Activated T-cell treated with anti-CD3 and anti-CD28 coated beads, Interleukin-2, amount 50 U/mL, for 4 hours (primary cell): ENCODE measurements around the gene NDUFV2. TPM values are rescaled to one million over a fixed set of nuclear protein-coding genes. Genes with fewer than 3 reads are reported as not detected.
"Not testable (repeated sequence)": the region's sequence is repeated elsewhere in the genome, so short reads cannot be mapped to it uniquely, and the experiment has no call there.

Experiments
- ATAC-seq, 2 donors: fragments of 200-7000 bp; cut with Tn5 transposase; one replicate each; pipeline ENCODE4 v1.10.0; 2021
- DNase-seq: peaks from one replicate; pipeline ENCODE4 v3.0.0-alpha.2; 2020
- H3K27me3 Mint-ChIP-seq: one replicate; pipeline ENCODE4 v1.8.0; 2021; ENCODE audit warnings: low read depth, mixed read lengths
- H3K36me3 Mint-ChIP-seq: one replicate; pipeline ENCODE4 v1.8.0; 2022; ENCODE audit warnings: mixed read lengths; ENCODE audit not compliant: insufficient read depth
- H3K4me1 Mint-ChIP-seq: one replicate; pipeline ENCODE4 v1.8.0; 2021; ENCODE audit warnings: low read depth, mixed read lengths
- H3K4me3 Mint-ChIP-seq: one replicate; pipeline ENCODE4 v1.8.0; 2021; ENCODE audit warnings: mild to moderate bottlenecking, moderate library complexity, mixed read lengths
- H3K9me3 Mint-ChIP-seq: one replicate; pipeline ENCODE4 v1.8.0; 2021; ENCODE audit warnings: mixed read lengths
- total RNA-seq, 3 donors: library from RNA; stranded (reverse); gene quantifications; one replicate each; pipeline ENCODE4 v1.2.1, GENCODE V29; 2021

The NDUFV2 gene
- total RNA-seq, 3 donors from 2014 or later = 254 to 279 (median 265) TPM

GRCh38 chr18:9139400-9140039 is 37.0 kb downstream of the NDUFV2 start:
- Mint-ChIP-seq H3K27me3 (no peaks in the 10 kb centered on the region), H3K4me3 (peak overlapping the region; percentile 89), H3K9me3 (no peaks in the 10 kb centered on the region), H3K36me3 (peaks cover 20% of the 10 kb centered on the region), H3K4me1 (peaks cover 67% of the 10 kb centered on the region)
- DNase-seq (no peak), ATAC-seq (no peak)

GRCh38 chr18:9140381-9140780 is 37.9 kb downstream of the NDUFV2 start:
- no peak for ATAC-seq
- Mint-ChIP-seq H3K4me3 (peak overlapping the region; percentile 89), H3K9me3 (no peaks in the 10 kb centered on the region), H3K4me1 (peaks cover 68% of the 10 kb centered on the region), H3K36me3 (peaks cover 18% of the 10 kb centered on the region), H3K27me3 (no peaks in the 10 kb centered on the region)
- no peak for DNase-seq

- ATAC-seq (no peak), DNase-seq (no peak)
- Mint-ChIP-seq H3K4me1 (peaks cover 69% of the 10 kb centered on the region), H3K4me3 (peak overlapping the region; percentile 89), H3K36me3 (peaks cover 18% of the 10 kb centered on the region), H3K9me3 (no peaks in the 10 kb centered on the region), H3K27me3 (no peaks in the 10 kb centered on the region)
Observed at GRCh38 chr18:9140984-9141383, 38.5 kb downstream of the NDUFV2 start.

- peaks cover 81% of the 10 kb centered on the region for H3K4me1 Mint-ChIP-seq
- no peaks in the 10 kb centered on the region for H3K27me3 Mint-ChIP-seq
- DNase-seq (no peak), ATAC-seq (no peak)
- H3K9me3 Mint-ChIP-seq = no peaks in the 10 kb centered on the region
- H3K4me3 Mint-ChIP-seq = no peak overlapping the region
- peaks cover 11% of the 10 kb centered on the region for H3K36me3 Mint-ChIP-seq
Observed at GRCh38 chr18:9146224-9146623, 43.7 kb downstream of the NDUFV2 start.

DNA sequence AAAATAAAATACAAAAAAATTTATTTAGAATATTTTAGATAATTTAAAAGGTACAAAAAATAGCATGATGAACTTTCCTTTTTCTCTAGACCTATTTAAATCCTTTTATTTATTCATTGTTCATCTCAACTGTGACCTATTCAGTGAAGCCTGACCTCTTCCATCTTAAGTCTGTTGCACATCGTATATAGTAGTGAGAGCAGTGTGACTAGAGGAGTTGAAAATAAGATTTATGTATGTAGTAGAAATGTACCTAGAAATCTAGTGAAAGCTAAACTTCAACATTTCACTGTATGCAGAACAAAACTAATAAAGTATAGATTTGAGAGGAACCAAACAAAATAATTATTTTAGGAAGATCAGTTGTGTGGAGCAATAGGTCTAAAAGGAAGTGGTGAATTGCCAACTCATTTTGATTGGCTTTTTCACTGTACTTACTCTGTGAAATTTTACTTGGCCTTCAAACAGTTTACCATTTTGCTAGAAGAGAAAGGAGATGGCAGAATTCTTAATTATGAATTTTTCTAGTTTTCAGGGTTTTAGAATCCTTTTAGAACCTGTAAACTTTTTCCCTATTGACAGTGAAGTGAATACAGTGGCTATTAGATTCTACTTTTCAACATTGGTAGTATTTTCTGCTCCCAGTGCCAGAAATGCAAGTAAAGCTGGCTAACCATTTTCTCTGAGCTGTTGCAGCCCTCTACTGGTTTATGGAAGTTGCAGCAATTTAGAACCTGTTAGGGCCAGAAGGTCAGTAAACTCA is 45.1 kb downstream of the NDUFV2 start:
- Mint-ChIP-seq H3K4me3 (peak overlapping the region; percentile 39), H3K36me3 (peaks cover 8% of the 10 kb centered on the region), H3K9me3 (no peaks in the 10 kb centered on the region), H3K4me1 (peaks cover 80% of the 10 kb centered on the region), H3K27me3 (no peaks in the 10 kb centered on the region)
- DNase-seq (no peak), ATAC-seq (peak; percentile 46 to 57)

GRCh38 chr18:9148203-9148552 is 45.7 kb downstream of the NDUFV2 start:
- H3K4me3 Mint-ChIP-seq = no peak overlapping the region
- peaks cover 82% of the 10 kb centered on the region for H3K4me1 Mint-ChIP-seq
- peaks cover 7% of the 10 kb centered on the region for H3K36me3 Mint-ChIP-seq
- no peaks in the 10 kb centered on the region for H3K9me3 Mint-ChIP-seq
- H3K27me3 Mint-ChIP-seq = no peaks in the 10 kb centered on the region
- ATAC-seq (no peak), DNase-seq (no peak)

DNA sequence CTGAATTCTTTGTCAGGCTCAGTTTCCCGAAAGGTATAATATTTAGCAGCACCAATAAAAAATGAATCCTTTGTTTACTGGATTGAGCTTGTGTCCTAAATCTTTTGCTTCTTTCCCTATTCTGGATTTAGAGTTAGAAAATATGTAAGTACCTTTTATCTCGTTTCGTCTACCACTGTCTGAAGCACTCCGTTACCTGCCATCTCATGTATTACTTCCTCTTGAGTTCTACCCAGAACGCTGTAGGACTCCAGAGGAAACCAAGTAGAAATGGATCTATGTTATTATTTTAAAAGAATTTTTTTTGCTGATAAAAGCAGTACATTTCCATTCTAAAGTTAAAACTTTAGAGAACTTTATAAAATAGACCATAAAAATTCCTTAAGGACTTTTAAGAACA is 47.6 kb downstream of the NDUFV2 start:
- Mint-ChIP-seq H3K4me1 (peaks cover 86% of the 10 kb centered on the region), H3K9me3 (no peaks in the 10 kb centered on the region), H3K36me3 (peaks cover 7% of the 10 kb centered on the region), H3K4me3 (no peak overlapping the region), H3K27me3 (no peaks in the 10 kb centered on the region)
- ATAC-seq (no peak), DNase-seq (no peak)

DNA sequence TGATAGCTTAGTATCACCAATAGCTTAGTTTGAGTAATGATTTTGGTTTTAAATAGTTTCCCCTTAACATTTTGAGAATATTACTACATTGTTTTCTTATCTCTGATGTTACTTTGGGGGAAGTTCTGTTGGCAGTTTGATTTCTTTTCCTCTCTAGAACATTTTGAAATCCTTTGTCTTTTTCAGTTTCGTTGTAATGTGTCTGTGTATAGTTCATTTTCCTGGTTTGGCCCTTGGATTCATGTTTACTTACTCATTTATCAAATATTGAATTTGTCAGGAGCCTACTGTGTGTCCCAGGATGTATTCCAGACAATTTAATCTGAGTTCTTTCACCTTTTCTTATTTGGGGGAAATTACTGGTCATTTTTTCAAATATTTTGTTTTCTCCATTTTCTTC is 50.8 kb downstream of the NDUFV2 start:
- Mint-ChIP-seq H3K27me3 (no peaks in the 10 kb centered on the region), H3K9me3 (peaks cover 4% of the 10 kb centered on the region), H3K36me3 (peaks cover 13% of the 10 kb centered on the region), H3K4me1 (peaks cover 86% of the 10 kb centered on the region), H3K4me3 (no peak overlapping the region)
- DNase-seq (no peak), ATAC-seq (no peak)

GRCh38 chr18:9156604-9157249 is 54.2 kb downstream of the NDUFV2 start:
- Mint-ChIP-seq H3K9me3 (peaks cover 4% of the 10 kb centered on the region), H3K27me3 (no peaks in the 10 kb centered on the region), H3K4me1 (peaks cover 76% of the 10 kb centered on the region), H3K4me3 (no peak overlapping the region), H3K36me3 (peaks cover 21% of the 10 kb centered on the region)
- ATAC-seq (peak; percentile 76 to 85), DNase-seq (no peak)

GRCh38 chr18:9157806-9158205 is 55.3 kb downstream of the NDUFV2 start:
- Mint-ChIP-seq H3K36me3 (peaks cover 30% of the 10 kb centered on the region), H3K27me3 (no peaks in the 10 kb centered on the region), H3K4me3 (peak overlapping the region; percentile 4), H3K9me3 (peaks cover 12% of the 10 kb centered on the region), H3K4me1 (peaks cover 73% of the 10 kb centered on the region)
- ATAC-seq (no peak), DNase-seq (no peak)

GRCh38 chr18:9160014-9160413 is 57.5 kb downstream of the NDUFV2 start:
- Mint-ChIP-seq H3K4me1 (peaks cover 66% of the 10 kb centered on the region), H3K9me3 (peaks cover 27% of the 10 kb centered on the region), H3K27me3 (no peaks in the 10 kb centered on the region), H3K4me3 (no peak overlapping the region), H3K36me3 (peaks cover 44% of the 10 kb centered on the region)
- no peak for DNase-seq
- ATAC-seq = no peak

DNA sequence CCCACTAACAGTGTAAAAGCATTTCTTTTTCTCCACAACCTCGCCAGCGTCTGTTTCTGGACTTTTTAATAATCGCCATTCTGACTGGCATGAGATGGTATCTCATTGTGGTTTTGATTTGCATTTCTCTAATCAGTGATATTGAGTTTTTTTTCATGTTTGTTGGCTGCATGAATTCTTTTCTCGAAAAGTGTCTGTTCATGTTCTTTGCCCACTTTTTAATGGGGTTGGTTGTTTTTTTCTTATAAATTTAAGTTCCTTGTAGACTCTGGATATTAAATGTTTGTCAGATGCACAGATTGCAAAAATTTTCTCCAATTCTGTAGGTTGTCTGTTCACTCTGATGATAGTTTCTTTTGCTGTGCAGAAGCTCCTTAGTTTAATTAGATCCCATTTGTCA is 60.2 kb downstream of the NDUFV2 start:
- H3K27me3 Mint-ChIP-seq, DNase-seq, ATAC-seq, H3K4me3 Mint-ChIP-seq: not testable (repeated sequence)
- peaks cover 27% of the 10 kb centered on the region for H3K9me3 Mint-ChIP-seq
- H3K36me3 Mint-ChIP-seq = peaks cover 43% of the 10 kb centered on the region
- H3K4me1 Mint-ChIP-seq = peaks cover 53% of the 10 kb centered on the region

GRCh38 chr18:9164149-9164548 is 61.6 kb downstream of the NDUFV2 start:
- not testable (repeated sequence) for ATAC-seq, H3K27me3 Mint-ChIP-seq, DNase-seq, H3K4me3 Mint-ChIP-seq
- H3K36me3 Mint-ChIP-seq = peaks cover 40% of the 10 kb centered on the region
- peaks cover 53% of the 10 kb centered on the region for H3K4me1 Mint-ChIP-seq
- peaks cover 27% of the 10 kb centered on the region for H3K9me3 Mint-ChIP-seq

DNA sequence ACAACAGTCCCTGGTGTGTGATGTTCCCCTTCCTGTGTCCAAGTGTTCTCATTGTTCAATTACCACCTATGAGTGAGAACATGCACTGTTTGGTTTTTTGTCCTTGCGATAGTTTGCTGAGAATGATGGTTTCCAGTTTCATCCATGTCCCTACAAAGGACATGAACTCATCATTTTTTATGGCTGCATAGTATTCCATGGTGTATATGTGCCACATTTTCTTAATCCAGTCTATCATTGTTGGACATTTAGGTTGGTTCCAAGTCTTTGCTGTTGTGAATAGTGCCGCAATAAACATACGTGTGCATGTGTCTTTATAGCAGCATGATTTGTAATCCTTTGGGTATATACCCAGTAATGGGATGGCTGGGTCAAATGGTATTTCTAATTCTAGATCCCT is 63.4 kb downstream of the NDUFV2 start:
- ATAC-seq, H3K27me3 Mint-ChIP-seq, DNase-seq, H3K4me3 Mint-ChIP-seq: not testable (repeated sequence)
- peaks cover 49% of the 10 kb centered on the region for H3K36me3 Mint-ChIP-seq
- H3K4me1 Mint-ChIP-seq = peaks cover 63% of the 10 kb centered on the region
- H3K9me3 Mint-ChIP-seq = peaks cover 27% of the 10 kb centered on the region

GRCh38 chr18:9169515-9169914 is 67.0 kb downstream of the NDUFV2 start:
- not testable (repeated sequence) for H3K27me3 Mint-ChIP-seq, DNase-seq, H3K4me3 Mint-ChIP-seq, ATAC-seq, H3K9me3 Mint-ChIP-seq
- H3K4me1 Mint-ChIP-seq = peaks cover 71% of the 10 kb centered on the region
- H3K36me3 Mint-ChIP-seq = peaks cover 35% of the 10 kb centered on the region
